SW480 (cell line): ENCODE results near the gene ADAMTS7.
"Not testable (repeated sequence)": the region's sequence is repeated elsewhere in the genome, so short reads cannot be mapped to it uniquely, and the experiment has no call there.

Experiments
- DNase-seq: peaks from one replicate; pipeline ENCODE4 v3.0.0-alpha.2; 2016; ENCODE audit warnings: low spot score

ADAMTS7 gene

GRCh38 chr15:78828920-78829319, 17.7 kb upstream of the ADAMTS7 start:
- DNase-seq, result no peak

DNA sequence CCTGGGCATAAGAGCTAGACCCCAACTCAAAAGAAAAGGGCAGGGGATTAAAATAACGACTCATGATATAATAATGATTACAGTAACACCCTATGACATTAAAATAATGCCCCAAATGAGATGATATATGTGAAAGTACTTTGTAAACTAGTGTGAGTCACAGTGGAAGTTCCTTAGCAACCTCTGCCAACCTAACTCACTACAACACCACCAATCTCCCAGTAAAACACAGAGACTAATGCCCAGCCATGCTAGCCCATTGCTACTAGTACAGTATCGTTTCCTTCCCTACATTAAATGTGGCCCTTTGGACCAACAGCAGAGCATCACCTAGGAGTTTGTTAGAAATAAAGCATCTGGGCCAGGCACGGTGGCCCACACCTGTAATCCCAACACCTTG, 11.2 kb upstream of the ADAMTS7 start:
- no peak for DNase-seq

DNA sequence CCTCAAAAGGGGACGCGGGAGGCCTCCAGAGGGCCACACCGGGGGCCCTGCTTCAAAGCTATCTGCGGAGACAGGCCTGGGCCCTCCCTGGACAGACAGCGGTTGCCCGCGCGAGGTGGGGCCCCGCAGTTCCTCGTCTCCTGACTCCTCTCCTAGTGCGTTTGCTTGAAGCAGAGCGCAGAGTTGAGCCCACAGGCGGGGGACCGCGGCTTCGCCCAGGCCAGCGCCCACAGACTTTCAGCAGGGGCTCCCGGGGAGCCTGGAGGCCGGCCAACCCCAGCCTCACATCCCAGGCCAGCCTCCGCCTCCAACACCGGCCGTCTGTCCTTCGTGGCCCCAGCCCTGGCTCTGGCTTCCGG, 540 bp upstream of the ADAMTS7 start:
- DNase-seq, result no peak

DNA sequence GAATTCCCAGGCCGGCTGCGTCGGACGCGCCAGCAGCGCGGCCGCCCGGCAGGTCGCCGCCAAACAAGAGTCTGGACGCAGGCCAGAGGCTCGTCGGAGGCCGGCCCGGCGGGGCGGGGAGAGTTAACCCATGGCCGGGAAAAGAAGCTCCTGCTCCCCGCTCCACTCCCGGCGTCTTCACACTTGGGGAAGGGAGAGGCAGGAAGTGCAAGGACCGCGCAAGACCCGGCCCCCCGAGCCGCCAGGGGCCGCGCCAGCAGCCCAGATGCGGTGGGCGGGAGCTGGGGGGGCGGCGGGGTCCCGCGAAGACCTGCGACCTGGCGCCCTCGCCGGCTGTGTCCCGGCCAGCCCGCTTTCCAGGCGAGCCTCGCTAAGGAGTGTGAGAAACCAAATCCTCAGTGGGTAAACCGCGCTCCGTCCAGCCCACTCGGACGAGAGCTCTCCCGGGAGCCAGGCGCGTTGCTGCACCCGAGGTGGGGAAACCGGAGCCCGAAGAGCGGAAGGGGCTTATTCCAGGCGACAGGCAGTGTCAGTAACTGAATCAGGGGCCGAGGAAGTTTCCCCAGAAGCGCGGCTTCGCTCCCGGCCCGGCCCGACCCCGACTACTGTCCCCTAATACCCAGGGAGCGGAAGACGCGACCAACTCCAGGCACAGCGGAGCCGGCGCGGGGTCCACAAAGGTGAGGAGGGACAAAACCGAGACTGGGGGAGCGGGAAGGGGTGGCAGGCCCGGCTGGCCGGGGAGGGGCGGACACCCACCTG, 721 bp downstream of the ADAMTS7 start:
- DNase-seq, result peak; percentile 20

GRCh38 chr15:78810003-78810361, 1.3 kb downstream of the ADAMTS7 start:
- DNase-seq, result no peak

GRCh38 chr15:78808550-78808949, 2.7 kb downstream of the ADAMTS7 start:
- DNase-seq, result peak; percentile 36

DNA sequence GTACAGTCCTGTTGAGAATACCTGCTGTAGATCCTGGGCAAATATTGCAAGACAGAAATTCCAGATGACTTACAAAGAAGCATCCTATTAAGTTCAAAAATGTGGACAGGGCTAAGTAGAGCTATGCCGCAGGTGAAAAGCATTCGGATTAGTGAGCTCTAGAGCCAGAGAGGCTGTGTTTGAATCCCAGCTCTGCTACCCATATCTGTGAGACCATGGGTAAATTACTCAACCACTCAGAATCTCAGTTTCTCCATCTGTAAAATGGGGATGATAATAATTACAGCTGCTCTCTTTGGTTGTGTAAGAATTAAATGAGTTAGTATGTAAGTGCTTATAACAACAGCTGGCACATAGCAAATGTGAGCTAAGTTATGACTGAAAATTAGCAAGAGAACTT, 3.9 kb downstream of the ADAMTS7 start:
- DNase-seq, result no peak

GRCh38 chr15:78804391-78804792, 6.9 kb downstream of the ADAMTS7 start:
- no peak for DNase-seq

GRCh38 chr15:78800806-78801205, 10.5 kb downstream of the ADAMTS7 start:
- DNase-seq, result no peak

GRCh38 chr15:78800189-78800588, 11.1 kb downstream of the ADAMTS7 start:
- DNase-seq, result no peak

GRCh38 chr15:78799102-78799501, 12.2 kb downstream of the ADAMTS7 start:
- DNase-seq, result not testable (repeated sequence)

DNA sequence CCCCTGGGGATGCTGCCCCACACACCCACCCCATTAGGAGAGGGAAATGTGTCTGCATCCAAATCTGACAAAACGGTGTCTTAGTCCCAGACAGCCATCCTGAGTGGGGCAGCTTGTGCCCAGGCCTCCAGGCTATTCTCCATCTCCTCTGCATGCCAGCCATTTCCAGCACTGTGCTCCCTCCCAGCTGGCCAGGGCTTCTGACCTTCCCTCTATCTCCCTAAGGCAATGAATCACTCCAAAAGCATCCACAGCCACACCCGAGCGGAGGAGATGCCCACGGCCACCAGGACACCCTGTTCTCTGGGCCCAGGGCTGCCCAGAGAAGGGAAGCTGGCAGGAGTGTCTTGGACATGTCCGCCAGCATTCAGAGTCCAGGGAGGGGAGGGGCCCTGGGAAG, 12.9 kb downstream of the ADAMTS7 start:
- DNase-seq, result peak; percentile 65

DNA sequence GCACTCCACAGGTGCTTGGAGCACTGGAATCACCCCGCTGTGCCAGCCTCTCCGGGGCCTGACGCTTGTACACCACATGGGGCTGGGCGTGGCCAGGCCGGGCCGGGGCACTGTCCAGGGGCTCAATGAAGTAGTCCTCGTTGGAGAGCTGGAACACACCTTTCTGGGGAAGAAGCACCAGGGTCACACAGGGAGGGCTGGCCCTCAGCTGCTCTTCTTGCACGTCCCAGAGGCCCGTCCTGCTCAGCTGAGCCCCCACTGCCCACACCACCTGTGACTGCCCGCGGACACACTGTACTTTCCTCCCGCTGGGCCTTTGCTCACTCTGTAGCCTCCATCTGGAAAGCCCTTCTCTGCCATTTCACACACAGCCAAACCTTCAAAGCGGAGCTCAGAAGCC, 13.3 kb downstream of the ADAMTS7 start:
- no peak for DNase-seq

DNA sequence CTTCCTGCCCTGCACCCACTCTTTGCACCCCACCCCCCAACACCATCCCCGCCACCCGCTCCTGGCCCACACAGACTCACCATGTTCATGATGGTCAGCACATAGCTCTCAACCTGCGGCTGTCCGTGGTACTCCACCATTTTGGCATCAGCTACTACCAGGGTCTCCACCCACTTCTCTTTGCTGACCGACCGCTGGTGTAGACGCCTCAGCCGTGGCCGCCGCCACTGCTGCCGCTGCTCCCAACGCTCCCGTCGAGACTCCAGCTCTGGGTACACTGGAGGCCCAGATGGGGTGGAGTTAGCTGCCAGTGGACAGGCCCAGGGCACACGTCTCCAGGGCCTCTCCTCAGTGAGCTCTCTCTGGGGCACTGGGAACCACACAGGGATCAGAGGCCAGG, 14.8 kb downstream of the ADAMTS7 start:
- DNase-seq, result no peak

DNA sequence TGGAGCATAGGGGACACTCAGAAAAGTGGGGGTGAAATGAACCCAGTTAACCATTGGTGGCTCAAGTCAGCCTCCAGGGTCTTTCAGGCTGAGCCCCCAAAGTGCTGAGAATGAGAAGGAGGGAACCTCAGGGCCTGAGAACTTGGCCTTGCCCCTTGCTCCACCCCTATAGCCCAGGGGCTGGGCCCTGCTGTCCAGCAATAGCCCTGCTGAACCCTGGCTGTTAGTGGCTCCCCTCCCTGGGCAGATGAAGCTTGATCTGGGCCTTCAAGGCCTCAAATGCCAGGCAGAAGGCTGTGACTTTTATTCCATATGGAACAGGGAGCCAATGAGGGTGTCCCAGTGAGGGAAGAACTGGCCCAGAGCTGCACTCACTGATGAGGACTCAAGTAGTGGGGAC, 16.2 kb downstream of the ADAMTS7 start:
- DNase-seq, result no peak

- not testable (repeated sequence) for DNase-seq
These were observed 16.8 kb downstream of the ADAMTS7 start for GRCh38 chr15:78794446-78794845.

DNA sequence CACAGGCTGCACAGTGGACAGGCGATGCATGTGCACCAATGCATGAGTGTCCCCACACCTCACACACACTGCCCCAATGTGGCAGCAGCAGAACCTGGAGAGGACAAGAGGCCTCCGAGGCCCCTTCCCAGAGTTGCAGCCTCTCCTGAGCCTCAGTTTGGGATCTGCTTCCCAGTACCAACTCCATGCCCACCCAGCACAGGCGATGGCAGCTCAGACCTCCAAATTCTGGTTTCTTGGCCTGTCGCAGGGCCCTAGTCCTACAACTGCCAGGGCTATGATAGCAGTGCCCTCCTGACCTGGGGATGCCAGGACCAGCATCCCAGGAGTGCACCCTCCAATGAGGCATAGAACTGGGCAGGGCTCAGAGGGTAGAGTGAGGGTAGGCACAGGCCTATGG, 19.9 kb downstream of the ADAMTS7 start:
- no peak for DNase-seq

DNA sequence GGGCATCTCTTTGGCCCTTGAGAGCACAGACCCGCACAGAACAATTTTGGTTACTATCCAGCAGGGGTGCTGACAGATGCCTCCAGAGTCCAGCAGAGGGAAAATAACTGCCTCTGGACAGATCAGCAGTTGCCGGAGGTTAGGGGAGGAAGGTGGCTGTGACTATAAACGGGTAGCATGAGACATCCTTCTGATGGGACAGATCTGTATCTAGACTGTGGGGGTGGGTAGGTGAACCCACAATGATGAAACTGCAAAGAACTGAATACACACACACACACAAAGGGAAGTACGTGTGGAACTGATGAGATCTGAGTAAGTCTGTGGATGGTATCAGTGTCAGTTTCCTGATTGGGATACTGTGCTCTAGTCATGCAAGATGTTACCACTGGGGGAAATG, 21.2 kb downstream of the ADAMTS7 start:
- no peak for DNase-seq

GRCh38 chr15:78789615-78790014, 21.6 kb downstream of the ADAMTS7 start:
- DNase-seq, result no peak

DNA sequence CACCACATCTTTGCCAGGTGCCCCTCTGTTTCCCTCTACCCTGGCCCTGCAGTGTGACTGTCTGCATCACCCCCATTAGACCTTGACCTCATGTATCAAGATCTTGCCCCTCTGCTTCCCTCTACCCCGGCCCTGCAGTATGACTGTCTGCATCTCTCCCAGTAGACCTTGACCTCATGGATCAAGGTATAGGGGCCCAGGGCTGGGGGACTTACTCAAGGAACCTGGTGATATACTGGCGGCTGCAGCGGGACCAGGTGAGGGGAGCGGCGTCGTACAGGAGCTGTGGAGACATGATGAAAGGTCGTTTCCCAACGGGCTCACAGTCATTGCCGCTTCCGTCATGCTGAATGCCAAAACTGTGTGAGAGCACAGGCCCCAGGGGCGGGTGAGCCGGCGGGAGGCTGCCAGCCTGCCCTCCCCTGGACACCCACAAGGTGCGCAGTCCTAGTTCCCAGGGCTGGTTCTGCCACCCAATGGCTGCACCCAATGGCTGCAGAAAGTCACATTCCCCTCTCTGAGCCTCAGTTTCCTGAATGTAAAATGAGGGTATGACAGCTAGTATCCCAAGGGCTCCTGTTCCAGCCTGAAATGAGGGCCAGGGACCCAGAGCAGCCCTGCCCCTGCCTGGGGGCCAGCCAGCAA, 23.1 kb downstream of the ADAMTS7 start:
- DNase-seq, result no peak

DNA sequence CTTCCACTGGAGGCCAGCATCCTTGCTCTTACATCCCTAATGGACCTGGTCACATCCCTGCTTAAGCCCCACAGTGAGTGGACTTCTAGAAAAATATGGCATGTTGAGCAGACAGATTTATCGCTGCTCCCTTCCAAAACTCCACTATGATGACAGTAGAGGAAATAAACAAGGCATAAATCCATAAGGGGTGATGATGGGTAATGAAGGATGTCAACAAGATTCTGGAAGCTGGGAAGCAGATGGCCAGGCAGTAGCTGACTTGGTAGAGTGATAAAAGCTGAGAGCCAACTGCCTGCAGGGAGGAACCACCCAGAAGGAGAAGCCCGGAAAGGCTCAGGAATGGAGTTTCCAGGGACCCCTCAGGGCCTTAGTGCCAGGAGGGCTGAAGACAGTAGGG, 28.9 kb downstream of the ADAMTS7 start:
- DNase-seq, result not testable (repeated sequence)

GRCh38 chr15:78781381-78781780, 29.9 kb downstream of the ADAMTS7 start:
- not testable (repeated sequence) for DNase-seq

DNA sequence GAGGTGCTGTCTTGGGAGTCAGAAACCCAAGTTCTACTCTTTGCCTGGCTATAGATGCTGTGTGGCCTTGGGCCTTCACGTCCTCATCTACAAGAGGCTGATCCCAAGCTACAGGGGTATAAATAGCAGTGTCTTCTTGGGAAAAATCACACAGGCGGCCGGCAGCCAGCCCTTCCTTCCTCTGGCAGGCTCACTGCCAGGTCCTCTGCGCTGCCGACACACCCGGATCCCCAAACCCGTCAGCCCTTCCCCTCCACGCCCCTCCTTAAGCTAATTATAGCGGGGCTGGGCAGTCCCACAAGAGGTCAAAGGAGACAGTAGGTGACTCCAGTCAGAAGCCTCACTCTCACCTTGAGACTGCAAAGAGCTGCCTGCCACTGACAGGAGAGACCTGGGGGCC, 31.3 kb downstream of the ADAMTS7 start:
- not testable (repeated sequence) for DNase-seq

GRCh38 chr15:78779176-78779785, 32.0 kb downstream of the ADAMTS7 start:
- DNase-seq, result not testable (repeated sequence)
